ENCODE data around the gene OR52R1. TPM values are rescaled to one million over a fixed set of nuclear protein-coding genes. Genes with fewer than 3 reads are reported as not detected.
"Not testable (repeated sequence)": the region's sequence is repeated elsewhere in the genome, so short reads cannot be mapped to it uniquely, and the experiment has no call there.

The OR52R1 gene
- total RNA-seq, 4 donors from 2014 or later = not detected

DNA sequence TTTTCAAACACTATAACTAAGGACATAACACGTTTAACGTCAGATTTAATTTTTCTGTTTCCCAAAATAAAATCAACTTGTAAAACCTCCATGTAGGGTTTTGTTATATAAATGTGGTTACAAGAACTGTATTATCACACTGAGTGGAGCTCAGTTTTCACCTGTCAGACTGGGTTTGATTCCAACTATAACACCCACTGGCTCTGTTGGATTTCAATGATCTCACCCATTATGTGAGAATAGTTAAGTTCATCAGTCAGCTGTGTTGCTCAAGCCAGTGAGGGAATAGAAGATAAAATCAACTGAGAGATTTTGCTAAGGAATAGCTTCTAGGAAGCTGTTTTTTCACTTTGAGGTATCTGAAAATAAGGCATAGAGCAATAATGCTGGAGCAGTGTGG is 5.1 kb upstream of the OR52R1 start:
- no peak for TF ChIP-seq POLR2A (IDR thresholded peaks at IDR 0.05)
- no peak for TF ChIP-seq CTCF (IDR thresholded peaks at IDR 0.05 in 4 of 5, conservative IDR thresholded peaks at IDR 0.05 in 1 of 5)
- H3K27ac ChIP-seq = no peak overlapping the region
- no peaks in the 10 kb centered on the region for H3K27me3 ChIP-seq
- in situ Hi-C loops (cut with MboI; ENCODE audit: low sequenced_read_pairs in 4 of 4) (no loop called here), intact Hi-C loops (cut with DNase I; ENCODE audit: low total_unique reads) (no loop called here)
- DNase-seq (no peak), ATAC-seq (no peak)
- no peaks in the 10 kb centered on the region for H3K9me3 ChIP-seq
- no peaks in the 10 kb centered on the region for H3K4me1 ChIP-seq
- no peak overlapping the region for H3K4me3 ChIP-seq
- no peaks in the 10 kb centered on the region for H3K36me3 ChIP-seq

GRCh38 chr11:4808476-4808875 is 4.3 kb upstream of the OR52R1 start:
- TF ChIP-seq POLR2A (IDR thresholded peaks at IDR 0.05) (no peak), CTCF (IDR thresholded peaks at IDR 0.05 in 4 of 5, conservative IDR thresholded peaks at IDR 0.05 in 1 of 5) (no peak)
- in situ Hi-C loops (cut with MboI; ENCODE audit: low sequenced_read_pairs in 4 of 4) = no loop called here
- H3K9me3 ChIP-seq = no peaks in the 10 kb centered on the region
- no peaks in the 10 kb centered on the region for H3K27me3 ChIP-seq
- no peaks in the 10 kb centered on the region for H3K36me3 ChIP-seq
- intact Hi-C loops (cut with DNase I; ENCODE audit: low total_unique reads) = no loop called here
- DNase-seq (no peak), ATAC-seq (no peak)
- H3K27ac ChIP-seq = no peak overlapping the region
- H3K4me1 ChIP-seq = no peaks in the 10 kb centered on the region
- no peak overlapping the region for H3K4me3 ChIP-seq

DNA sequence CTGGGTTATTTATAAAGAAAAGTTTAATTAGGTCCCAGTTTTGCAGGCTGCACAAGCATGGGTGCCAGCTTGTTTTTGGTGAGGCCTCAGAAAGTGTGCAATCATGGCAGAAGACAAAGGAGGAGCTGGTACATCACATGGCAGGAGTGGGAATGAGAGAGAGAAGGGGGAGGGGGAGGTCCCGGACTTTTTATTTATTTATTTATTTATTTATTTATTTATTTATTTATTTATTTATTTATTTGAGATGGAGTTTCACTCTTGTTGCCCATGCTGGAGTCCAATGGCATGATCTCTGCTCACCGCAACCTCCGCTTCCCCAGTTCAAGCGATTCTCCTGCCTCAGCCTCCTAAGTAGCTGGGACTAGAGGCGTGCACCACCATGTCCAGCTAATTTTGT is 2.9 kb downstream of the OR52R1 start:
- H3K4me1 ChIP-seq; DNase-seq; H3K9me3 ChIP-seq; H3K36me3 ChIP-seq; H3K27me3 ChIP-seq; ATAC-seq; in situ Hi-C loops (cut with MboI; ENCODE audit: low sequenced_read_pairs in 4 of 4); intact Hi-C loops (cut with DNase I; ENCODE audit: low total_unique reads); H3K27ac ChIP-seq; H3K4me3 ChIP-seq: not testable (repeated sequence)

DNA sequence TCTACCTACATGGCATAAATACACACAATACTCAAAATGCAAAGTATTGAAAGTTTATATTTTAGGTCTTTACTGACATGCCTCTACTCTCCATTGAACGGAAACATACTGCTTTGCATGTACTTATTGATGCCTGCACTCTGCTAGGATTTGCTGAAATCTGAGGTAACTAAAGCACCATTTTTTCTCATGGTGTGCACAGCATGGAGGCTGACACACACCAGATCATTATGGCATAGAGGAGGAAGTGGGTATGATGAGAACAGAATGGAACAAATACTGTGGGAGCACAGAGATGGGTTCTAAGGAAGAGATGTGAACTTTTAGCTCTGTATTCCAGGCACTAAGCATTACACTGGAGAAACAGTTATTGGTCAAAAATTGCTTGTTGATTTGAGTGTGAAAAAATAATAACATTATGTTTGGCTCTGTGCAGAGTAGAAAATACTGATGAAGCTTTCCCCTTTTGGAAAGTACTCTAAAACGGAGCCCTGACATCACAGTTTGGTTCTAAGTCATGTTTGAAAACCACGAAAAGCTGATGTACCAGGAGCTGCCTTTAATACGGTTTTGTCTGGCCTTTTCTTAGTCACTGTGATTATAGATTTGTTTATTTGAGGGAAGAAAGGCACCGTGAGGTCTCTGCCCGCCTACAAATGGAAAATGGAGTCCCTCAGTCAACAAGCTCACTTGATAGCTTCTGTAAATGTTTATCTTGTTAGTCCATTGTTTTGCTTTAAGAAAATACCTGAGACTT is 5.6 kb downstream of the OR52R1 start:
- Histone ChIP-seq H3K36me3 (no peaks in the 10 kb centered on the region), H3K27me3 (no peaks in the 10 kb centered on the region), H3K4me3 (no peak overlapping the region), H3K9me3 (no peaks in the 10 kb centered on the region), H3K4me1 (no peaks in the 10 kb centered on the region), H3K27ac (no peak overlapping the region)
- ATAC-seq (no peak), DNase-seq (no peak)
- intact Hi-C loops (cut with DNase I; ENCODE audit: low total_unique reads) (no loop called here), in situ Hi-C loops (cut with MboI; ENCODE audit: low sequenced_read_pairs in 4 of 4) (no loop called here)
- TF ChIP-seq CTCF (IDR thresholded peaks at IDR 0.05 in 4 of 5, conservative IDR thresholded peaks at IDR 0.05 in 1 of 5) (no peak), POLR2A (IDR thresholded peaks at IDR 0.05) (no peak)

DNA sequence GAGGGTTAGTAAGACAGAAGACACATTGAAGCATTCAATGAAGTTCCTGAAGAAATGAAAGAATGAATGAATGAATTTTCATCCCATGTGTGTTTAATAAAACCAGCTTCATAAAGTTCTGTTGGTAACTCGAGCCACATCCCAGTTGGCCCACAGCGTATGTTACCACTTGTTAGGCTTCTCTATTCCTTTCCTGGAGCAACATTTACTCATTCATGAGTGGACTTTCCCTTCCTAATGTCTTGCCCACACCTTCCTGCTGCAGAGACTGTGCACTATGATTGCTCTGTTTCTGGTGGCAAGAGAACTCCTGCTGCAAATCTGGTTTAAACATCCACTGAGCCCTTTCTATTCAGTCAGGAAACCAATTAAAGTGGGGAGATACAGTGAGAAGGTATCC is 7.0 kb downstream of the OR52R1 start:
- Histone ChIP-seq H3K27ac (no peak overlapping the region), H3K4me3 (no peak overlapping the region), H3K9me3 (no peaks in the 10 kb centered on the region), H3K27me3 (no peaks in the 10 kb centered on the region), H3K4me1 (no peaks in the 10 kb centered on the region), H3K36me3 (no peaks in the 10 kb centered on the region)
- TF ChIP-seq CTCF (IDR thresholded peaks at IDR 0.05 in 4 of 5, conservative IDR thresholded peaks at IDR 0.05 in 1 of 5) = no peak
- no peak for TF ChIP-seq POLR2A (IDR thresholded peaks at IDR 0.05)
- DNase-seq (no peak), ATAC-seq (no peak)
- intact Hi-C loops (cut with DNase I; ENCODE audit: low total_unique reads) = no loop called here
- in situ Hi-C loops (cut with MboI; ENCODE audit: low sequenced_read_pairs in 4 of 4) = no loop called here

Data from gastrocnemius medialis (tissue), 4 donors.